Chondrocyte (in vitro differentiated cells): Measurements from ENCODE around the gene KANSL1L. TPM values are rescaled to one million over a fixed set of nuclear protein-coding genes. Genes with fewer than 3 reads are reported as not detected.
A peak's percentile ranks its signal among the peaks of the same experiment; 100 is the strongest.

Experiments
- DNase-seq: peaks from one replicate; pipeline ENCODE4 v3.0.0; 2021; ENCODE audit warnings: mixed read lengths, low spot score
- H3K27ac Mint-ChIP-seq: one replicate; pipeline ENCODE4 v1.8.0; 2021; ENCODE audit warnings: mild to moderate bottlenecking, moderate library complexity, mixed read lengths; ENCODE audit not compliant: unreplicated experiment
- H3K27me3 Mint-ChIP-seq: 2 replicates; pipeline ENCODE4 v1.8.0; 2021; ENCODE audit warnings: low read depth, mixed read lengths
- H3K36me3 Mint-ChIP-seq: 2 replicates; pipeline ENCODE4 v1.8.0; 2021; ENCODE audit warnings: low read depth, mixed read lengths
- H3K4me1 Mint-ChIP-seq: 2 replicates; pipeline ENCODE4 v1.8.0; 2021; ENCODE audit warnings: low read depth, mild to moderate bottlenecking, mixed read lengths
- H3K4me3 Mint-ChIP-seq: one replicate; pipeline ENCODE4 v1.8.0; 2021; ENCODE audit warnings: mild to moderate bottlenecking, moderate library complexity, mixed read lengths; ENCODE audit not compliant: unreplicated experiment
- H3K9me3 Mint-ChIP-seq: 2 replicates; pipeline ENCODE4 v1.8.0; 2021; ENCODE audit warnings: low read depth, mixed read lengths
- CTCF ChIP-seq: fragments of 200-600 bp; sonication (generic); IDR thresholded peaks from 2 replicates; pipeline ENCODE4 v1.5.0; 2021; ENCODE audit warnings: antibody characterized with exemption, mild to moderate bottlenecking, moderate library complexity
- total RNA-seq: library from RNA; stranded (reverse); gene quantifications from 3 replicates; pipeline ENCODE4 v1.2.1, GENCODE V29; 2021

KANSL1L gene
- total RNA-seq, 1 donor from 2014 or later: 12.2 TPM

- peaks cover 24% of the 10 kb centered on the region for H3K4me1 Mint-ChIP-seq
- no peaks in the 10 kb centered on the region for H3K36me3 Mint-ChIP-seq
- no peak for DNase-seq
- TF ChIP-seq CTCF: no peak
- H3K4me3 Mint-ChIP-seq: no peak overlapping the region
- H3K27ac Mint-ChIP-seq: peak overlapping the region; percentile 76
- H3K9me3 Mint-ChIP-seq: no peaks in the 10 kb centered on the region
- H3K27me3 Mint-ChIP-seq: no peaks in the 10 kb centered on the region
Observed at GRCh38 chr2:210162466-210163124, 8.6 kb downstream of the KANSL1L start.

- Mint-ChIP-seq H3K9me3 (no peaks in the 10 kb centered on the region), H3K4me3 (no peak overlapping the region), H3K27ac (no peak overlapping the region), H3K4me1 (peaks cover 14% of the 10 kb centered on the region), H3K36me3 (peaks cover 5% of the 10 kb centered on the region), H3K27me3 (no peaks in the 10 kb centered on the region)
- DNase-seq: no peak
- no peak for TF ChIP-seq CTCF
Observed at GRCh38 chr2:210159059-210159458, 12.2 kb downstream of the KANSL1L start.

GRCh38 chr2:210158236-210158635 is 13.0 kb downstream of the KANSL1L start:
- Mint-ChIP-seq H3K27ac (no peak overlapping the region), H3K27me3 (no peaks in the 10 kb centered on the region), H3K4me3 (no peak overlapping the region), H3K36me3 (peaks cover 10% of the 10 kb centered on the region), H3K4me1 (peaks cover 12% of the 10 kb centered on the region), H3K9me3 (no peaks in the 10 kb centered on the region)
- no peak for TF ChIP-seq CTCF
- DNase-seq: no peak

- DNase-seq: no peak
- no peak overlapping the region for H3K4me3 Mint-ChIP-seq
- no peaks in the 10 kb centered on the region for H3K27me3 Mint-ChIP-seq
- no peak overlapping the region for H3K27ac Mint-ChIP-seq
- peaks cover 5% of the 10 kb centered on the region for H3K4me1 Mint-ChIP-seq
- TF ChIP-seq CTCF: no peak
- peaks cover 10% of the 10 kb centered on the region for H3K36me3 Mint-ChIP-seq
- H3K9me3 Mint-ChIP-seq: no peaks in the 10 kb centered on the region
Observed at GRCh38 chr2:210157526-210157925, 13.7 kb downstream of the KANSL1L start.

GRCh38 chr2:210147614-210148013 is 23.6 kb downstream of the KANSL1L start:
- no peaks in the 10 kb centered on the region for H3K27me3 Mint-ChIP-seq
- no peak for DNase-seq
- peaks cover 32% of the 10 kb centered on the region for H3K36me3 Mint-ChIP-seq
- no peaks in the 10 kb centered on the region for H3K4me1 Mint-ChIP-seq
- H3K27ac Mint-ChIP-seq: no peak overlapping the region
- H3K9me3 Mint-ChIP-seq: peaks cover 16% of the 10 kb centered on the region
- TF ChIP-seq CTCF: no peak
- H3K4me3 Mint-ChIP-seq: no peak overlapping the region
